ENCODE measurements around the gene EMP1.

- TF ChIP-seq CTCF (IDR thresholded peaks at IDR 0.05; ENCODE audit: low read length) (no peak), EZH2 (IDR thresholded peaks at IDR 0.05; ENCODE audit: borderline replicate concordance, low read length) (no peak)
These were observed 22.8 kb downstream of the EMP1 start for GRCh38 chr12:13219320-13219719.
